Measurements from ENCODE around the gene GABRB3. TPM values are rescaled to one million over a fixed set of nuclear protein-coding genes. Genes with fewer than 3 reads are reported as not detected.

GABRB3 gene
- 1 to 10 TPM in 2 of 3 donors, under 1 TPM in 1; 0.52 to 3.2 (median 3.1) TPM for total RNA-seq
- long read RNA-seq, donor 1, full-length matches to known transcripts: 4 of 5 reads
- long read RNA-seq, donor 1, partial matches to known transcripts: 1 of 5 reads
- long read RNA-seq, donor 1, other reads (novel, unspliced or antisense): 0 of 5 reads
- long read RNA-seq, donor 2: 0 reads

GRCh38 chr15:26772154-26773066, at the start of gene GABRB3:
Gene GABRB3 (minus strand): TSS chr15:26773066.
- TF ChIP-seq, protein P1, sequence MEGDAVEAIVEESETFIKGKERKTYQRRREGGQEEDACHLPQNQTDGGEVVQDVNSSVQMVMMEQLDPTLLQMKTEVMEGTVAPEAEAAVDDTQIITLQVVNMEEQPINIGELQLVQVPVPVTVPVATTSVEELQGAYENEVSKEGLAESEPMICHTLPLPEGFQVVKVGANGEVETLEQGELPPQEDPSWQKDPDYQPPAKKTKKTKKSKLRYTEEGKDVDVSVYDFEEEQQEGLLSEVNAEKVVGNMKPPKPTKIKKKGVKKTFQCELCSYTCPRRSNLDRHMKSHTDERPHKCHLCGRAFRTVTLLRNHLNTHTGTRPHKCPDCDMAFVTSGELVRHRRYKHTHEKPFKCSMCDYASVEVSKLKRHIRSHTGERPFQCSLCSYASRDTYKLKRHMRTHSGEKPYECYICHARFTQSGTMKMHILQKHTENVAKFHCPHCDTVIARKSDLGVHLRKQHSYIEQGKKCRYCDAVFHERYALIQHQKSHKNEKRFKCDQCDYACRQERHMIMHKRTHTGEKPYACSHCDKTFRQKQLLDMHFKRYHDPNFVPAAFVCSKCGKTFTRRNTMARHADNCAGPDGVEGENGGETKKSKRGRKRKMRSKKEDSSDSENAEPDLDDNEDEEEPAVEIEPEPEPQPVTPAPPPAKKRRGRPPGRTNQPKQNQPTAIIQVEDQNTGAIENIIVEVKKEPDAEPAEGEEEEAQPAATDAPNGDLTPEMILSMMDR (IDR thresholded peaks at IDR 0.05): no peak
- ATAC-seq (no peak), DNase-seq (no peak)
- intact Hi-C loops (cut with DNase I, micrococcal nuclease): no loop called here
- Histone ChIP-seq H3K36me3 (ENCODE audit: low read depth) (no peaks in the 10 kb centered on the region), H3K9me3 (no peaks in the 10 kb centered on the region), H3K4me3 (no peak within 1 kb of the TSS), H3K4me1 (ENCODE audit: low read depth) (no peaks in the 10 kb centered on the region)

GRCh38 chr15:26807517-26808427, 34.9 kb upstream of the GABRB3 start:
- Histone ChIP-seq H3K4me1 (ENCODE audit: low read depth) (no peaks in the 10 kb centered on the region), H3K9me3 (peaks cover 38% of the 10 kb centered on the region), H3K4me3 (no peak overlapping the region), H3K36me3 (ENCODE audit: low read depth) (no peaks in the 10 kb centered on the region)
- intact Hi-C loops (cut with DNase I, micrococcal nuclease): no loop called here
- TF ChIP-seq, protein P1 (IDR thresholded peaks at IDR 0.05): no peak
- DNase-seq: no peak
- ATAC-seq: no peak

DNA sequence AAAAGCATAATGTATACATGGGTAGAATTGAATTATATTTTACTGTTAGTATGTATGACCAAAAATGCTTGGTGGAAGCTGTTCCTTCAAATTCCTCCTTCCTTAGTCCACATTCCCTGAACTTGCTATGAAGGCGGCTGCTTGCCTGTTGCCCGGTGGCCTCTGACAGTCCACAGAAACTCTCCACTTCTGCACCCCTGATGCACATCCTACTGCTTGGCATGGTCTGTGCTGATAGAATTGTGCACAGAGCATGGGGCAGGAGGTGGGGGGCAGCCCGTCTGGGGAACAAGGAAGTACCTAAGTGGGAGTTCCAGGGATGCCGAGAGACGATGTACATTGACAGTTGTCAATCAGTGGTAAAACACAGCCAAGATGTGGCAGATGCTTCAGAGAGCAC, 33.7 kb upstream of the GABRB3 start:
- Histone ChIP-seq H3K4me3 (no peak overlapping the region), H3K4me1 (ENCODE audit: low read depth) (no peaks in the 10 kb centered on the region), H3K36me3 (ENCODE audit: low read depth) (no peaks in the 10 kb centered on the region), H3K9me3 (peaks cover 40% of the 10 kb centered on the region)
- TF ChIP-seq, protein P1 (IDR thresholded peaks at IDR 0.05): no peak
- ATAC-seq (no peak), DNase-seq (no peak)
- intact Hi-C loops (cut with DNase I, micrococcal nuclease): no loop called here

GRCh38 chr15:26806151-26806550, 33.3 kb upstream of the GABRB3 start:
- TF ChIP-seq, protein P1 (IDR thresholded peaks at IDR 0.05): no peak
- Histone ChIP-seq H3K4me1 (ENCODE audit: low read depth) (no peaks in the 10 kb centered on the region), H3K9me3 (peaks cover 44% of the 10 kb centered on the region), H3K36me3 (ENCODE audit: low read depth) (no peaks in the 10 kb centered on the region), H3K4me3 (no peak overlapping the region)
- ATAC-seq (no peak), DNase-seq (no peak)
- intact Hi-C loops (cut with DNase I, micrococcal nuclease): no loop called here

GRCh38 chr15:26805470-26805869, 32.6 kb upstream of the GABRB3 start:
- intact Hi-C loops (cut with DNase I, micrococcal nuclease): no loop called here
- Histone ChIP-seq H3K4me3 (no peak overlapping the region), H3K9me3 (peaks cover 38% of the 10 kb centered on the region), H3K4me1 (ENCODE audit: low read depth) (no peaks in the 10 kb centered on the region), H3K36me3 (ENCODE audit: low read depth) (no peaks in the 10 kb centered on the region)
- DNase-seq (no peak), ATAC-seq (no peak)
- TF ChIP-seq, protein P1 (IDR thresholded peaks at IDR 0.05): no peak
